GM12878 (cell line): ENCODE results near the gene CREB3L1. TPM values are rescaled to one million over a fixed set of nuclear protein-coding genes. Genes with fewer than 3 reads are reported as not detected.

Source experiments
- ATAC-seq: fragments of 200-7000 bp; cut with Tn5 transposase; 3 replicates; pipeline ENCODE4 v1.9.1; 2020; ENCODE audit warnings: mild to moderate bottlenecking, moderate library complexity
- BruUV-seq: library from RNA; stranded (reverse); fragments of 400-500 nt; replicated peaks from 2 replicates; lab custom pipeline; 2021; lab: Mats Ljungman, UMichigan
- CTCF ChIA-PET: fragments of 300-600 bp; sonication (Branson Sonifier 250); formaldehyde crosslinking; extraction: SDS; loops from one replicate; lab custom pipeline; 2021; ENCODE audit warnings: inconsistent platforms; lab: Yijun Ruan, JAX
- POLR2A ChIA-PET: fragments of 350-600 bp; formaldehyde crosslinking; extraction: SDS; loops from one replicate; lab custom pipeline; 2021; ENCODE audit warnings: inconsistent platforms; lab: Charles Lee
- RAD21 ChIA-PET: fragments of 300-600 bp; sonication (Branson Sonifier 250); formaldehyde crosslinking; loops from one replicate; lab custom pipeline; 2023; ENCODE audit warnings: antibody characterized with exemption; ENCODE audit not compliant: unreplicated experiment; lab: Charles Lee
- SMC1A ChIA-PET: fragments of 300-600 bp; sonication (Branson Sonifier 250); formaldehyde crosslinking; loops from one replicate; lab custom pipeline; 2023; ENCODE audit not compliant: unreplicated experiment, uncharacterized antibody; lab: Charles Lee
- DNase-seq: peaks from one replicate; pipeline ENCODE4 v3.0.0-alpha.2; 2011; ENCODE audit warnings: low read depth, low spot score
- FAIRE-seq: peaks from 3 replicates; lab custom pipeline; 2011; peaks lifted over from hg19 to GRCh38; lab: Jason Lieb, UNC
- H2AFZ ChIP-seq: 2 replicates; pipeline ENCODE4 v1.6.0; 2011; ENCODE audit warnings: low read depth, low read length, control low read depth; ENCODE audit not compliant: control insufficient read depth
- H3K27ac ChIP-seq: 2 replicates; pipeline ENCODE4 v1.5.1; 2011; ENCODE audit warnings: control low read depth; ENCODE audit not compliant: control insufficient read depth, insufficient read depth
- H3K27me3 ChIP-seq, 2 experiments: replicated peaks in 1 of 2; 2 replicates each; pipeline versions ENCODE4 v1.6.0 to v1.6.1; 2011; ENCODE audit warnings: low read length in 1 of 2; ENCODE audit not compliant: control insufficient read depth in 2 of 2, insufficient read depth in 2 of 2
- H3K36me3 ChIP-seq, 2 experiments: 2 replicates each; pipeline ENCODE4 v1.5.1; 2011; ENCODE audit warnings: low read length in 1 of 2; ENCODE audit not compliant: control insufficient read depth in 2 of 2, insufficient read depth in 2 of 2
- H3K4me1 ChIP-seq: 2 replicates; pipeline ENCODE4 v1.6.1; 2011; ENCODE audit warnings: mild to moderate bottlenecking, low read length, moderate library complexity, mixed read lengths; ENCODE audit not compliant: control insufficient read depth, insufficient read depth
- H3K4me2 ChIP-seq: 2 replicates; pipeline ENCODE4 v1.6.0; 2011; ENCODE audit warnings: control low read depth; ENCODE audit not compliant: control insufficient read depth, insufficient read depth
- H3K4me3 ChIP-seq: fragments of 200-600 bp; sonication (generic); 2 replicates; pipeline ENCODE4 v1.5.1; 2016
- H3K79me2 ChIP-seq: 2 replicates; pipeline ENCODE4 v1.6.0; 2011; ENCODE audit warnings: low read length; ENCODE audit not compliant: control insufficient read depth, insufficient read depth
- H3K9ac ChIP-seq: 2 replicates; pipeline ENCODE4 v1.8.0; 2011; ENCODE audit warnings: low read length, control low read depth, mixed read lengths; ENCODE audit not compliant: control insufficient read depth, insufficient read depth
- H3K9me3 ChIP-seq: replicated peaks from 3 replicates; pipeline ENCODE4 v1.5.1; 2011; ENCODE audit warnings: mild to moderate bottlenecking, low read length; ENCODE audit not compliant: control insufficient read depth, insufficient read depth
- H4K20me1 ChIP-seq: 2 replicates; pipeline ENCODE4 v1.6.0; 2011; ENCODE audit not compliant: control insufficient read depth, insufficient read depth
- ATF7 ChIP-seq: fragments of 450-650 bp; IDR thresholded peaks from 2 replicates; pipeline ENCODE4 v1.6.1; 2016; ENCODE audit warnings: low read depth, mild to moderate bottlenecking
- BACH1 ChIP-seq: fragments of 450-650 bp; IDR thresholded peaks from 2 replicates; pipeline ENCODE4 v1.6.1; 2017; ENCODE audit warnings: mild to moderate bottlenecking, borderline replicate concordance
- BRCA1 ChIP-seq: IDR thresholded peaks from 2 replicates; pipeline ENCODE4 v1.6.1; 2011; ENCODE audit warnings: low read depth, low read length, improper control_type of control experiment
- CBX5 ChIP-seq: sonication (generic); IDR thresholded peaks from 2 replicates; pipeline ENCODE4 v1.6.1; 2016; ENCODE audit warnings: low read depth, moderate library complexity, mild to moderate bottlenecking, inconsistent platforms
- ESRRA ChIP-seq: IDR thresholded peaks from 2 replicates; pipeline ENCODE4 v1.6.1; 2012; ENCODE audit warnings: mild to moderate bottlenecking, low read length, improper control_type of control experiment
- ETV6 ChIP-seq, 2 experiments: fragments of 450-650 bp in 1 of 2; IDR thresholded peaks in 1 of 2; conservative IDR thresholded peaks in 1 of 2; 2 replicates each; pipeline ENCODE4 v1.6.1; 2014; ENCODE audit warnings: antibody characterized with exemption in 1 of 2, borderline replicate concordance in 1 of 2, low read depth in 1 of 2, mild to moderate bottlenecking in 1 of 2, moderate library complexity in 1 of 2
- FOXM1 ChIP-seq: IDR thresholded peaks from 2 replicates; pipeline ENCODE4 v1.6.1; 2012; ENCODE audit warnings: low read depth, mild to moderate bottlenecking, inconsistent platforms, low read length, moderate library complexity
- MLLT1 ChIP-seq: fragments of 450-650 bp; IDR thresholded peaks from 2 replicates; pipeline ENCODE4 v1.6.1; 2016; ENCODE audit warnings: mild to moderate bottlenecking
- POLR2A ChIP-seq: IDR thresholded peaks from 2 replicates; pipeline ENCODE4 v1.6.1; 2011; ENCODE audit warnings: low read depth, mild to moderate bottlenecking, low read length
- POLR2AphosphoS2 ChIP-seq: IDR thresholded peaks from 2 replicates; pipeline ENCODE4 v1.6.1; 2011; ENCODE audit warnings: low read depth, mild to moderate bottlenecking, low read length, improper control_type of control experiment, moderate library complexity
- POLR2AphosphoS5 ChIP-seq: IDR thresholded peaks from 2 replicates; pipeline ENCODE4 v1.6.1; 2011; ENCODE audit warnings: mild to moderate bottlenecking, low read length, inconsistent platforms
- POU2F2 ChIP-seq: IDR thresholded peaks from 3 replicates; pipeline ENCODE4 v1.6.1; 2011; ENCODE audit warnings: low read depth, mild to moderate bottlenecking, low read length, borderline replicate concordance
- RAD21 ChIP-seq: IDR thresholded peaks from 2 replicates; pipeline ENCODE4 v1.6.1; 2011; ENCODE audit warnings: mild to moderate bottlenecking, low read depth, low read length, moderate library complexity; ENCODE audit not compliant: insufficient read depth
- RB1 ChIP-seq: fragments of 450-650 bp; formaldehyde crosslinking; IDR thresholded peaks from 2 replicates; pipeline ENCODE4 v1.6.1; 2017; ENCODE audit warnings: mild to moderate bottlenecking, borderline replicate concordance
- RELB ChIP-seq: fragments of 450-650 bp; IDR thresholded peaks from 2 replicates; pipeline ENCODE4 v1.6.1; 2017; ENCODE audit warnings: low read depth, mild to moderate bottlenecking, moderate library complexity
- RUNX3 ChIP-seq: IDR thresholded peaks from 2 replicates; pipeline ENCODE4 v1.6.1; 2012; ENCODE audit warnings: low read length, inconsistent platforms
- SRF ChIP-seq, 2 experiments: IDR thresholded peaks; 2 replicates each; pipeline ENCODE4 v1.6.1; 2011; ENCODE audit warnings: low read depth in 2 of 2, low read length in 2 of 2, mild to moderate bottlenecking in 1 of 2, moderate library complexity in 1 of 2
- SUZ12 ChIP-seq: fragments of 200-600 bp; sonication (generic); IDR thresholded peaks from one replicate; pipeline ENCODE4 v1.6.1; 2018; ENCODE audit warnings: antibody characterized with exemption, mild to moderate bottlenecking; ENCODE audit not compliant: unreplicated experiment
- TCF12 ChIP-seq: IDR thresholded peaks from 2 replicates; pipeline ENCODE4 v1.6.1; 2011; ENCODE audit warnings: low read depth, mild to moderate bottlenecking, low read length
- ZNF217 ChIP-seq: fragments of 450-650 bp; IDR thresholded peaks from 2 replicates; pipeline ENCODE4 v1.6.1; 2017; ENCODE audit warnings: antibody characterized with exemption, mild to moderate bottlenecking
- WGBS: methylation state at CpG from one replicate; pipeline ENCODE4 v1.1.6; 2016; ENCODE audit warnings: low lambda C conversion rate; ENCODE audit not compliant: insufficient replicate concordance, insufficient coverage; ENCODE audit errors: missing lambda C conversion rate; 5-methylcytosine and 5-hydroxymethylcytosine counted together
- in situ Hi-C: fragments of 300-500 bp; cut with MboI; formaldehyde crosslinking; loops from 9 replicates; pipeline ENCODE4 v1.14.3; 2018; ENCODE audit warnings: mixed read lengths
- intact Hi-C: fragments of 100-400 bp; cut with micrococcal nuclease; formaldehyde crosslinking; loops from one replicate; pipeline ENCODE4 v1.14.2; 2022; ENCODE audit not compliant: unreplicated experiment
- polyA plus RNA-seq, 11 experiments: library from polyadenylated mRNA; depleted of rRNA in 4 of 11; unstranded in 6 of 11; stranded (reverse) in 5 of 11; fragments of >200 nt; fragmentation: Nextera tagmentation in 4 of 11; fragmentation: Illumina TruSeq in 1 of 11; extraction: Ambion mirVana in 4 of 11; extraction: Trizol in 1 of 11; gene quantifications; 1 replicate in 1 of 11; 2 replicates in 10 of 11; pipeline versions ENCODE4 v1.2.1 to v1.2.3, GENCODE V29; 2011 to 2016; ENCODE audit warnings: inconsistent platforms in 2 of 11, missing spikeins in 2 of 11, low read depth in 1 of 11
- total RNA-seq, 4 experiments: library from RNA; depleted of rRNA in 3 of 4; stranded (reverse); fragments of >200 nt in 3 of 4; fragmentation: Illumina TruSeq in 1 of 4; extraction: Trizol in 1 of 4; gene quantifications; 2 replicates each; pipeline versions ENCODE4 v1.2.1 to v1.2.3, GENCODE V29; 2013 to 2021

The CREB3L1 gene
- total and polyA plus RNA-seq, 10 of the 15 experiments (the other 5 are each of a cell fraction or from before 2014, with no cell fraction given) = 0.03 to 1.4 (median 0.22) TPM

- TF ChIP-seq RB1 (no peak), POLR2AphosphoS2 (no peak), BRCA1 (no peak), TCF12 (no peak), RUNX3 (no peak)
- TF ChIP-seq, all 136 proteins: peak for 0
These were observed 80.0 kb downstream of the CREB3L1 start (continued) for GRCh38 chr11:46357483-46357936.

- H3K4me2 ChIP-seq = no peak overlapping the region
- H3K79me2 ChIP-seq = peaks cover 29% of the 10 kb centered on the region
- no peak for DNase-seq
- no peak for ATAC-seq
- H3K27ac ChIP-seq = no peak overlapping the region
- H3K27me3 ChIP-seq = no peaks in the 10 kb centered on the region
- H3K9me3 ChIP-seq = no peaks in the 10 kb centered on the region
- no peak overlapping the region for H3K4me3 ChIP-seq
- ChIA-PET SMC1A (interaction anchor here (0.7 to 6.0 kb wide), 7 partner anchors 9 to 170 kb away, joined by 3 to 70 read pairs (median 5); partner anchors contain the start of gene DGKZ), CTCF (interaction anchor here (1.3 to 19.9 kb wide), 7 partner anchors 5 to 258 kb away, joined by 3 to 423 read pairs (median 9); partner anchors contain the start of genes ATG13, DGKZ and HARBI1), RAD21 (interaction anchor here (0.6 to 3.1 kb wide), 7 partner anchors 7 to 128 kb away, joined by 3 to 38 read pairs (median 4); partner anchors contain the start of gene DGKZ), POLR2A (interaction anchor here (0.5 to 3.2 kb wide), 6 partner anchors 8 to 122 kb away, joined by 3 to 32 read pairs (median 4); partner anchors contain the start of gene DGKZ)
- H3K4me1 ChIP-seq = peaks cover 20% of the 10 kb centered on the region
- WGBS = 91% methylated on average over 1 of the region's 1 CpG
- in situ Hi-C loops (no loop called here), intact Hi-C loops (no loop called here)
- H2AFZ ChIP-seq = no peak overlapping the region
- H3K36me3 ChIP-seq = peaks cover 0 to 8% of the 10 kb centered on the region in 2 experiments; a peak in 3 of 4 replicates
- no peaks in the 10 kb centered on the region for H4K20me1 ChIP-seq
- H3K9ac ChIP-seq = no peak overlapping the region
- no TSS peak for BruUV-seq
- no peak for TF ChIP-seq ESRRA
- TF ChIP-seq ZNF217 = no peak
- no peak for TF ChIP-seq MLLT1
- TF ChIP-seq SRF (IDR thresholded peaks at IDR 0.05; ENCODE audit: low read depth in 2 of 2, low read length in 2 of 2) = no peak
- no peak for TF ChIP-seq RELB
- no peak for TF ChIP-seq BACH1
- no peak for TF ChIP-seq ETV6 (conservative IDR thresholded peaks at IDR 0.05 in 1 of 2, IDR thresholded peaks at IDR 0.05 in 1 of 2; ENCODE audit: borderline replicate concordance in 1 of 2, low read depth in 1 of 2)
- TF ChIP-seq RAD21 = no peak
- TF ChIP-seq SUZ12 = no peak
- no peak for TF ChIP-seq FOXM1
- TF ChIP-seq POU2F2 = no peak
- TF ChIP-seq RB1 = no peak
- no peak for TF ChIP-seq ATF7
- no peak for TF ChIP-seq POLR2AphosphoS5
- no peak for TF ChIP-seq POLR2A
- no peak for TF ChIP-seq CBX5
- FAIRE-seq = no peak
These were observed 82.5 kb downstream of the CREB3L1 start for GRCh38 chr11:46359953-46360352.
